Measurements from ENCODE around the gene IGF2R.

GRCh38 chr6:159969204-159969912 lies 476 bp downstream of the IGF2R start:
- TF ChIP-seq CTCF (IDR thresholded peaks at IDR 0.05) (no peak), POLR2A (IDR thresholded peaks at IDR 0.05) (no peak)

Data from vagina (tissue), 2 donors.